ENCODE results near the gene DNPH1. TPM values are rescaled to one million over a fixed set of nuclear protein-coding genes. Genes with fewer than 3 reads are reported as not detected.

Gene DNPH1
- polyA plus RNA-seq, 6 donors from 2014 or later, result 101 to 176 (median 133) TPM

DNA sequence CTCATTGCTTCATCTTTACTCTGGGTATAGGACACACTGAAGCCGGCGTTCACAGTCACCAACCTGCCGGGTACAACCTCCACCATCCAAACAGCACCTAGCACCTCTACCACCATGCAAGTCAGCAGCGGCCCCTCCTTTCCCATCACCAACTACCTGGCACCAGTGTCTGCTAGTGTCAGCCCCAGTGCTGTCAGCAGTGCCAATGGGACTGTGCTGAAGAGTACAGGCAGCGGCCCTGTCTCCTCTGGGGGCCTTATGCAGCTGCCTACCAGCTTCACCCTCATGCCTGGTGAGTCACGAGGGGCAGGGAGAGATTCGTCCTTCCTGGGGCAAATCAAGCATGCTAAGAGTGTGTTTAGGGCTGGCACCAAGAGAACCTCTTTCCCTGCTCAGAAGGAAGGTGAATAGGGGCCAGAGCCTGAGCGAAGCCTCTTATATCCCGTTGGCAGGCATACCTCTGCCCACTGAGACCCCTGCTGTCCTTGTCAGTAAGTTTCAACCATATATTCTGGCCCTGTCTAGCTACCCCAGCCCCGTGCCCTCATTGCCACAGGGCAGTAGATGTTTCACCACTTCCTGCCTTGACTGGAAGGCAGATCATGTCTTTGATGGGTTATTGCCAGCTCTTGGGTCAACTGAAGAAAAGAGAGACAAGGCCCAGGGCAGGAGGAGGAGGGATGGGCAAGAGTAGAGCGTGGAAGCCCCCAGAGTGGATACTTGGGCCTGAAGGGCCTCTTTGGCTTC lies 53.4 kb downstream of the DNPH1 start:
- no peak for ATAC-seq (ENCODE audit: low read depth in 2 of 2)
- no peaks in the 10 kb centered on the region for H3K27me3 Mint-ChIP-seq
- peaks cover 33 to 39% (median 39%) of the 10 kb centered on the region in 3 donors for H3K4me1 Mint-ChIP-seq
- DNase-seq, result no peak
- no peak overlapping the region for H3K4me3 Mint-ChIP-seq
- peak overlapping the region in 5 of 6 donors; percentile 28 to 96 (median 68) for H3K27ac Mint-ChIP-seq
- no peaks in the 10 kb centered on the region for H3K9me3 Mint-ChIP-seq
- H3K36me3 Mint-ChIP-seq, result no peaks in the 10 kb centered on the region

Other genes with a start within 250 kb of the DNPH1 start
- 10 to 100 TPM; 13.6 to 23.8 (median 14.5) TPM for gene PPP2R5D, start 244.9 kb downstream of the DNPH1 start, polyA plus RNA-seq (ENCODE audit: low read depth in 6 of 6)
- 100 to 1,000 TPM in 4 of 6 donors, 10 to 100 TPM in 2; 91.3 to 172 (median 103) TPM for gene MEA1, start 215.5 kb downstream of the DNPH1 start, polyA plus RNA-seq (ENCODE audit: low read depth in 6 of 6)
- 100 to 1,000 TPM in 1 of 6 donors, 10 to 100 TPM in 5; 88.7 to 121 (median 92.0) TPM for gene KLHDC3, start 215.2 kb downstream of the DNPH1 start, polyA plus RNA-seq (ENCODE audit: low read depth in 6 of 6)
- gene RRP36, start 207.9 kb downstream of the DNPH1 start, polyA plus RNA-seq (ENCODE audit: low read depth in 6 of 6), result 10 to 100 TPM; 27.8 to 55.0 (median 39.8) TPM
- gene CUL7, start 175.6 kb downstream of the DNPH1 start, polyA plus RNA-seq (ENCODE audit: low read depth in 6 of 6), result 1 to 10 TPM; 3.1 to 6.4 (median 4.4) TPM
- gene MRPL2, start 170.0 kb downstream of the DNPH1 start, polyA plus RNA-seq (ENCODE audit: low read depth in 6 of 6), result 10 to 100 TPM; 27.2 to 61.1 (median 42.3) TPM
- gene KLC4, start 169.8 kb downstream of the DNPH1 start, polyA plus RNA-seq (ENCODE audit: low read depth in 6 of 6), result 10 to 100 TPM in 4 of 6 donors, 1 to 10 TPM in 2; 1.3 to 11.2 (median 10.5) TPM
- gene PTK7, start 153.2 kb downstream of the DNPH1 start, polyA plus RNA-seq (ENCODE audit: low read depth in 6 of 6), result not detected
- gene SRF, start 58.2 kb downstream of the DNPH1 start, polyA plus RNA-seq (ENCODE audit: low read depth in 6 of 6), result 1 to 10 TPM; 2.5 to 5.3 (median 4.7) TPM
- 10 to 100 TPM in 3 of 6 donors, 1 to 10 TPM in 3; 1.2 to 16.5 (median 9.5) TPM for gene CUL9, start 47.3 kb downstream of the DNPH1 start, polyA plus RNA-seq (ENCODE audit: low read depth in 6 of 6)
- not detected for gene TTBK1, start 14.0 kb upstream of the DNPH1 start, polyA plus RNA-seq (ENCODE audit: low read depth in 6 of 6)
- under 1 TPM in 1 of 6 donors, not detected in 5; 0.54 TPM for gene SLC22A7, start 68.8 kb upstream of the DNPH1 start, polyA plus RNA-seq (ENCODE audit: low read depth in 6 of 6)
- gene CRIP3, start 79.3 kb upstream of the DNPH1 start, polyA plus RNA-seq (ENCODE audit: low read depth in 6 of 6), result 1 to 10 TPM; 2.7 to 7.8 (median 5.3) TPM
- gene ZNF318, start 140.2 kb upstream of the DNPH1 start, polyA plus RNA-seq (ENCODE audit: low read depth in 6 of 6), result 100 to 1,000 TPM in 1 of 6 donors, 10 to 100 TPM in 5; 25.2 to 105 (median 43.4) TPM
- gene ABCC10, start 198.1 kb upstream of the DNPH1 start, polyA plus RNA-seq (ENCODE audit: low read depth in 6 of 6), result 10 to 100 TPM in 5 of 6 donors, 1 to 10 TPM in 1; 9.0 to 21.0 (median 12.3) TPM
- gene DLK2, start 226.1 kb upstream of the DNPH1 start, polyA plus RNA-seq (ENCODE audit: low read depth in 6 of 6), result under 1 TPM in 4 of 6 donors, not detected in 2; 0.34 to 0.39 (median 0.39) TPM
- 10 to 100 TPM in 3 of 6 donors, 1 to 10 TPM in 3; 6.9 to 16.7 (median 9.2) TPM for gene TJAP1, start 248.1 kb upstream of the DNPH1 start, polyA plus RNA-seq (ENCODE audit: low read depth in 6 of 6)